ENCODE data around the gene KLF6. TPM values are rescaled to one million over a fixed set of nuclear protein-coding genes. Genes with fewer than 3 reads are reported as not detected.

KLF6 gene
- total RNA-seq, 1 experiment from 2014 or later = 94.5 TPM

DNA sequence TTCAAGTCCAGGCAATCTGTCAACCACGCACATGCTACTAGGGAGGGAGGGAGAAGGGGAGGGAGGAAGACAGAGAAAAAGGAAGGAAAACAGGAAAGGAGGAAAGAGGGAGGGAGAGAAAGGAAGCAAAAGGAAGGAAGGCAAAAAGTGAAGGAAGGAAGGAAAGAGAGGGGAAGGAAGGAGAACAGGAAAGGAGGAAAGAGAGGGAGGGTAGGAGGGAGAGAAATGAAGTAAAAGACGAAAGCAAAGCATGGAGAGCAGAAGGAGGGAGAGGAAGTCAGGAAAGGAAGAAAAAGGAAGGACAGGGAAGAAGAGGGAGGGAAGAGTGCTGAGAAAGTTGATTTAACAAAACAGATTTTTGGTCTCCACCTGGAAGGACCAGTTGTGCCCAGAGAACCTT lies 25.6 kb downstream of the KLF6 start:
- H3K36me3 ChIP-seq (ENCODE audit: low read depth, low read length) = no peaks in the 10 kb centered on the region
- no peaks in the 10 kb centered on the region for H4K20me1 ChIP-seq (ENCODE audit: low read length)
- ATAC-seq (no peak), DNase-seq (no peak)
- no peaks in the 10 kb centered on the region for H3K79me2 ChIP-seq (ENCODE audit: low read length)
- peaks cover 75% of the 10 kb centered on the region for H3K4me1 ChIP-seq (ENCODE audit: insufficient read depth, low read length)
- intact Hi-C loops (cut with micrococcal nuclease) = no loop called here
- H3K27me3 ChIP-seq (ENCODE audit: low read length) = no peaks in the 10 kb centered on the region
- no peak overlapping the region for H2AFZ ChIP-seq (ENCODE audit: low read length)
- H3K4me3 ChIP-seq (ENCODE audit: low read length) = no peak overlapping the region
- no TSS peak for BruUV-seq (replicated peaks)
- peaks cover 5% of the 10 kb centered on the region for H3F3A ChIP-seq (ENCODE audit: low read length, unreplicated experiment)
- no peak overlapping the region for H3K27ac ChIP-seq (ENCODE audit: low read length)
- ChIA-PET CTCF (no interaction called here), POLR2A (ENCODE audit: unreplicated experiment) (no interaction called here)
- H3K4me2 ChIP-seq (ENCODE audit: low read length) = no peak overlapping the region
- no peak overlapping the region for H3K9ac ChIP-seq (ENCODE audit: low read length)
- no peaks in the 10 kb centered on the region for H3K9me2 ChIP-seq (replicated peaks; ENCODE audit: low read length)
- H3K9me3 ChIP-seq (ENCODE audit: low read length) = no peaks in the 10 kb centered on the region
- TF ChIP-seq EZH2 (IDR thresholded peaks at IDR 0.05; ENCODE audit: low read length, unreplicated experiment) = no peak

DNA sequence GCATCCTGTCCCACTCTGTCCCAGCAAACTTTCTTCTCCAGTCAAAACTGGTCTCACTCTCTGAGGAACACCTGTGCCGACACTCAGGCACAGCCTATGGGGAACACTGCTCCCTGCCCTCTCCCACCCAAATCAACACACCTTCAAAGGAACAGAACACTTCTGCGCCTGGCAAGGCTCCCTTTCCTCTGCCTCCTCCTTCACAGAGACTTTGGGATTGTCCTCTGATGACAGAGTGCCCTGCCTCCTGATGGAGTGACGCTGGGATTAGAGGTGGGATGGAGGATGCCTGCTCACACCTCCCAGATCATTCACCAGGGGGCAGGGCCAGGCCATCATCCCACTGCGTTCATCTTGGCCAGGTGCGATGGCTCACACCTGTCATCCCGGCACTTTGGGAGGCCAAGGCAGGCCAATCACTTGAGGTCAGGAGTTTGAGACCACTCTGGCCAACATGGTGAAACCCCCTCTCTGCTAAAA lies 26.5 kb downstream of the KLF6 start:
- Histone ChIP-seq H3K27ac (ENCODE audit: low read length) (peak overlapping the region; percentile 98), H3K36me3 (ENCODE audit: low read depth, low read length) (no peaks in the 10 kb centered on the region), H2AFZ (ENCODE audit: low read length) (no peak overlapping the region), H3F3A (ENCODE audit: low read length, unreplicated experiment) (peaks cover 3% of the 10 kb centered on the region), H3K27me3 (ENCODE audit: low read length) (no peaks in the 10 kb centered on the region), H3K4me2 (ENCODE audit: low read length) (no peak overlapping the region), H3K9ac (ENCODE audit: low read length) (peak overlapping the region; percentile 56), H3K9me3 (ENCODE audit: low read length) (no peaks in the 10 kb centered on the region), H4K20me1 (ENCODE audit: low read length) (no peaks in the 10 kb centered on the region), H3K4me1 (ENCODE audit: insufficient read depth, low read length) (peaks cover 69% of the 10 kb centered on the region), H3K9me2 (replicated peaks; ENCODE audit: low read length) (no peaks in the 10 kb centered on the region), H3K79me2 (ENCODE audit: low read length) (no peaks in the 10 kb centered on the region), H3K4me3 (ENCODE audit: low read length) (no peak overlapping the region)
- no peak for ATAC-seq
- POLR2A ChIA-PET (ENCODE audit: unreplicated experiment) = no interaction called here
- TF ChIP-seq, protein P1, sequence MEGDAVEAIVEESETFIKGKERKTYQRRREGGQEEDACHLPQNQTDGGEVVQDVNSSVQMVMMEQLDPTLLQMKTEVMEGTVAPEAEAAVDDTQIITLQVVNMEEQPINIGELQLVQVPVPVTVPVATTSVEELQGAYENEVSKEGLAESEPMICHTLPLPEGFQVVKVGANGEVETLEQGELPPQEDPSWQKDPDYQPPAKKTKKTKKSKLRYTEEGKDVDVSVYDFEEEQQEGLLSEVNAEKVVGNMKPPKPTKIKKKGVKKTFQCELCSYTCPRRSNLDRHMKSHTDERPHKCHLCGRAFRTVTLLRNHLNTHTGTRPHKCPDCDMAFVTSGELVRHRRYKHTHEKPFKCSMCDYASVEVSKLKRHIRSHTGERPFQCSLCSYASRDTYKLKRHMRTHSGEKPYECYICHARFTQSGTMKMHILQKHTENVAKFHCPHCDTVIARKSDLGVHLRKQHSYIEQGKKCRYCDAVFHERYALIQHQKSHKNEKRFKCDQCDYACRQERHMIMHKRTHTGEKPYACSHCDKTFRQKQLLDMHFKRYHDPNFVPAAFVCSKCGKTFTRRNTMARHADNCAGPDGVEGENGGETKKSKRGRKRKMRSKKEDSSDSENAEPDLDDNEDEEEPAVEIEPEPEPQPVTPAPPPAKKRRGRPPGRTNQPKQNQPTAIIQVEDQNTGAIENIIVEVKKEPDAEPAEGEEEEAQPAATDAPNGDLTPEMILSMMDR (conservative IDR thresholded peaks at IDR 0.05; ENCODE audit: low read depth, low read length) = no peak
- TF ChIP-seq EZH2 (IDR thresholded peaks at IDR 0.05; ENCODE audit: low read length, unreplicated experiment) = no peak
- TF ChIP-seq EZH2phosphoT487 (IDR thresholded peaks at IDR 0.05; ENCODE audit: borderline replicate concordance, low read length) = no peak
- BruUV-seq (replicated peaks) = no TSS peak
- CTCF ChIA-PET = no interaction called here
- intact Hi-C loops (cut with micrococcal nuclease) = no loop called here
- no peak for DNase-seq

DNA sequence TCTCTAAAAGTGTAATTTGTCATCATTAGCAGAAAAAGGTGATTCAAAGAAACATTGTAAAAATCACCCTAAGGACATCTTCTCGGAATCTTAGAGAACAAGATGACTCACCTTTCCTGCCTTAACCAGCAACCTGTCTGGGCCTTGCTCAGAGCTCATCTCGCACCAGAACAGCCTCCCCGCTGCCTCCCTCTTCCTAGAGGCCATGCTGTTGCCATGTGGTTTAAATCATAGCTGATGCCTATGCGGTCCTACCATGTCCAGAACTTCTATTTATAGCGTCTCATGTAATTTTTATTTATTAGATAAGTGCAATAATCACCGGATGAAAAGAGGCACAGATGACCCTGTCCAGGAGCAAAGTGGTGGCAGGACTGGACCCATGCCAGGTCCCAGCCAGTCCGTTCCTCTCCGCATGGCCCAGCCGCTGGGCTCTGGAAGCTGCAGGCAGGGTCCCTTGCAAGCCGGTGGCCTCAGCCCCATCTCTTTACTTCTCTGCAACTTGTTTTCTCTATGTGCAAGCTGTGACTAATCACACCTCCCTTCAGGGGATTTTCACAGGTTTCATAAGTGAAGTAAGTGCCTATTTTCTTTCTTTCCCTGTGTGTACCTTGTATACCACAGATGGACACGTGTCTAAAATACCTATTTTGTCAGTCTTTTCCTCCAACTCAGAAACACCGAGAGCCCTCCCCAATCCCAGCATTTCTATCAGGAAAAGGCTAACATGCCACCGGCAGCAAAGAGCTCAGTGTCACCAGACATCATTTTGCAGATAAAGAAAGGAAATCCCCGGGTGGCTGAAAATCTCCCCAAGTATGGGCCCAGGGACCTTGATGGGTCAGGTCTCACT lies 27.1 kb downstream of the KLF6 start:
- CTCF ChIA-PET = interaction anchor here (0.6 kb wide), 1 partner anchor 565 kb away, joined by 3 read pairs; no protein-coding TSS in a partner anchor
- Histone ChIP-seq H4K20me1 (ENCODE audit: low read length) (no peaks in the 10 kb centered on the region), H3K4me2 (ENCODE audit: low read length) (no peak overlapping the region; the same call in 1 of the 2 replicates), H3K4me3 (ENCODE audit: low read length) (no peak overlapping the region), H3K9me3 (ENCODE audit: low read length) (no peaks in the 10 kb centered on the region), H2AFZ (ENCODE audit: low read length) (no peak overlapping the region), H3F3A (ENCODE audit: low read length, unreplicated experiment) (no peaks in the 10 kb centered on the region), H3K36me3 (ENCODE audit: low read depth, low read length) (no peaks in the 10 kb centered on the region), H3K9me2 (replicated peaks; ENCODE audit: low read length) (no peaks in the 10 kb centered on the region), H3K27me3 (ENCODE audit: low read length) (no peaks in the 10 kb centered on the region), H3K79me2 (ENCODE audit: low read length) (no peaks in the 10 kb centered on the region), H3K4me1 (ENCODE audit: insufficient read depth, low read length) (peaks cover 66% of the 10 kb centered on the region), H3K9ac (ENCODE audit: low read length) (peak overlapping the region; percentile 56), H3K27ac (ENCODE audit: low read length) (peak overlapping the region; percentile 98)
- ATAC-seq (peak; percentile 40), DNase-seq (peak; percentile 49)
- intact Hi-C loops (cut with micrococcal nuclease) = no loop called here
- TF ChIP-seq, protein P1 (conservative IDR thresholded peaks at IDR 0.05; ENCODE audit: low read depth, low read length) = no peak
- no peak for TF ChIP-seq EZH2phosphoT487 (IDR thresholded peaks at IDR 0.05; ENCODE audit: borderline replicate concordance, low read length)
- no peak for TF ChIP-seq EZH2 (IDR thresholded peaks at IDR 0.05; ENCODE audit: low read length, unreplicated experiment)
- POLR2A ChIA-PET (ENCODE audit: unreplicated experiment) = interaction anchor here (0.6 to 0.7 kb wide), 2 partner anchors 18 to 572 kb away, joined by 3 to 5 read pairs; no protein-coding TSS in a partner anchor
- BruUV-seq (replicated peaks) = no TSS peak

All from PC-3 (cell line).